WTC11 (cell line): ENCODE measurements around the gene DPPA5. TPM values are rescaled to one million over a fixed set of nuclear protein-coding genes. Genes with fewer than 3 reads are reported as not detected.

Source experiments
- ARID4B ChIP-seq: sonication (generic); formaldehyde crosslinking; IDR thresholded peaks from 2 replicates; pipeline ENCODE4 v1.8.0; 2023; ENCODE audit warnings: missing genetic modification reagents, mild to moderate bottlenecking, borderline replicate concordance
- ATF3 ChIP-seq: sonication (generic); formaldehyde crosslinking; conservative IDR thresholded peaks from 2 replicates; pipeline ENCODE4 v1.8.1; 2022; ENCODE audit warnings: mild to moderate bottlenecking, missing genetic modification reagents
- CREB1 ChIP-seq: sonication (generic); formaldehyde crosslinking; IDR thresholded peaks from 2 replicates; pipeline ENCODE4 v1.8.0; 2023; ENCODE audit warnings: mild to moderate bottlenecking, missing genetic modification reagents
- E2F1 ChIP-seq: sonication (generic); formaldehyde crosslinking; IDR thresholded peaks from 2 replicates; pipeline ENCODE4 v1.8.0; 2022; ENCODE audit warnings: mild to moderate bottlenecking, missing genetic modification reagents
- EMX1 ChIP-seq: fragments of 250-450 bp; sonication (Bioruptor Pico); IDR thresholded peaks from 2 replicates; pipeline ENCODE4 v1.8.0; 2021; ENCODE audit warnings: mild to moderate bottlenecking
- GRHL2 ChIP-seq: fragments of 250-450 bp; sonication (Bioruptor Pico); IDR thresholded peaks from 2 replicates; pipeline ENCODE4 v1.8.0; 2022; ENCODE audit warnings: mild to moderate bottlenecking, moderate library complexity; ENCODE audit not compliant: insufficient replicate concordance, severe bottlenecking
- HMGXB4 ChIP-seq: sonication (generic); formaldehyde crosslinking; IDR thresholded peaks from 2 replicates; pipeline ENCODE4 v1.8.1; 2023; ENCODE audit warnings: mild to moderate bottlenecking, moderate library complexity, missing genetic modification reagents
- IRF1 ChIP-seq: sonication (generic); formaldehyde crosslinking; IDR thresholded peaks from 2 replicates; pipeline ENCODE4 v1.8.0; 2023; ENCODE audit warnings: missing genetic modification reagents
- IRF2 ChIP-seq: sonication (generic); formaldehyde crosslinking; IDR thresholded peaks from 2 replicates; pipeline ENCODE4 v1.8.0; 2022; ENCODE audit warnings: low read depth, missing genetic modification reagents, borderline replicate concordance
- JUN ChIP-seq: sonication (generic); formaldehyde crosslinking; IDR thresholded peaks from 2 replicates; pipeline ENCODE4 v1.8.0; 2023; ENCODE audit warnings: mild to moderate bottlenecking, missing genetic modification reagents
- KAT7 ChIP-seq: sonication (generic); formaldehyde crosslinking; IDR thresholded peaks from 2 replicates; pipeline ENCODE4 v1.8.1; 2023; ENCODE audit warnings: missing genetic modification reagents, mild to moderate bottlenecking, borderline replicate concordance
- MAX ChIP-seq: sonication (generic); formaldehyde crosslinking; IDR thresholded peaks from 2 replicates; pipeline ENCODE4 v1.8.0; 2022; ENCODE audit warnings: mild to moderate bottlenecking, missing genetic modification reagents
- NFATC4 ChIP-seq: fragments of 250-450 bp; sonication (Bioruptor Pico); IDR thresholded peaks from 2 replicates; pipeline ENCODE4 v1.9.0; 2021; ENCODE audit warnings: mild to moderate bottlenecking
- NFE2L1 ChIP-seq: sonication (generic); formaldehyde crosslinking; IDR thresholded peaks from 2 replicates; pipeline ENCODE4 v1.8.1; 2023; ENCODE audit warnings: missing genetic modification reagents
- NR2C2 ChIP-seq: sonication (generic); formaldehyde crosslinking; IDR thresholded peaks from 2 replicates; pipeline ENCODE4 v1.8.0; 2022; ENCODE audit warnings: mild to moderate bottlenecking, missing genetic modification reagents
- PRRX2 ChIP-seq: fragments of 250-450 bp; sonication (Bioruptor Pico); IDR thresholded peaks from 2 replicates; pipeline ENCODE4 v1.8.0; 2021; ENCODE audit warnings: mild to moderate bottlenecking
- SP1 ChIP-seq: sonication (generic); formaldehyde crosslinking; conservative IDR thresholded peaks from 2 replicates; pipeline ENCODE4 v1.8.1; 2022; ENCODE audit warnings: missing genetic modification reagents
- TEAD4 ChIP-seq: sonication (generic); formaldehyde crosslinking; IDR thresholded peaks from 2 replicates; pipeline ENCODE4 v1.8.0; 2022; ENCODE audit warnings: mild to moderate bottlenecking, missing genetic modification reagents
- ZBTB43 ChIP-seq: sonication (generic); formaldehyde crosslinking; IDR thresholded peaks from 2 replicates; pipeline ENCODE4 v1.8.1; 2023; ENCODE audit warnings: mild to moderate bottlenecking, missing genetic modification reagents
- ZMAT4 ChIP-seq: fragments of 250-450 bp; sonication (Bioruptor Pico); IDR thresholded peaks from 2 replicates; pipeline ENCODE4 v1.9.0; 2021; ENCODE audit warnings: mild to moderate bottlenecking
- ZNF219 ChIP-seq: sonication (generic); formaldehyde crosslinking; IDR thresholded peaks from 2 replicates; pipeline ENCODE4 v1.8.0; 2023; ENCODE audit warnings: missing genetic modification reagents, mild to moderate bottlenecking, borderline replicate concordance
- ZNF281 ChIP-seq: sonication (generic); formaldehyde crosslinking; IDR thresholded peaks from 2 replicates; pipeline ENCODE4 v1.8.0; 2023; ENCODE audit warnings: mild to moderate bottlenecking, missing genetic modification reagents
- ZNF512 ChIP-seq: sonication (generic); formaldehyde crosslinking; IDR thresholded peaks from 2 replicates; pipeline ENCODE4 v1.8.1; 2022; ENCODE audit warnings: missing genetic modification reagents, borderline replicate concordance
- total RNA-seq: library from RNA; stranded (reverse); gene quantifications from 3 replicates; pipeline ENCODE4 v1.2.3, GENCODE V29; 2021

DPPA5 gene
- total RNA-seq, 1 experiment from 2014 or later, result 6.7 TPM

GRCh38 chr6:73309785-73310502, 44.1 kb downstream of the DPPA5 start (continued):
- TF ChIP-seq CREB1 (CRISPR knock-in tag) (no peak), SP1 (peak; percentile 55; the same call in 1 of the 2 replicates), JUN (peak; percentile 45; the same call in 1 of the 2 replicates), ATF3 (CRISPR knock-in tag) (no peak), ZMAT4 (CRISPR knock-in tag) (no peak), TEAD4 (CRISPR knock-in tag) (peak; percentile 66; the same call in 1 of the 2 replicates), IRF2 (no peak), EMX1 (CRISPR knock-in tag) (no peak), ZNF219 (CRISPR knock-in tag) (0 out of 2 replicates have a peak, but pooled peaks have one; percentile 47), HMGXB4 (CRISPR knock-in tag) (peak; percentile 90), IRF1 (CRISPR knock-in tag) (0 out of 2 replicates have a peak, but pooled peaks have one; percentile 70), PRRX2 (CRISPR knock-in tag) (no peak), ZNF512 (CRISPR knock-in tag) (no peak), KAT7 (CRISPR knock-in tag) (peak; percentile 95; the same call in 1 of the 2 replicates), ZBTB43 (CRISPR knock-in tag) (peak; percentile 97), ARID4B (CRISPR knock-in tag) (peak; percentile 82; the same call in 1 of the 2 replicates), NFE2L1 (CRISPR knock-in tag) (no peak; the same call in 1 of the 2 replicates), MAX (CRISPR knock-in tag) (peak; percentile 77), E2F1 (CRISPR knock-in tag) (peak; percentile 56; the same call in 1 of the 2 replicates), NR2C2 (no peak), GRHL2 (CRISPR knock-in tag) (no peak), NFATC4 (CRISPR knock-in tag) (no peak), ZNF281 (CRISPR knock-in tag) (peak; percentile 71)
